HG03159 (cell line): Measurements from ENCODE around the gene AMD1.
"Not testable (repeated sequence)": the region's sequence is repeated elsewhere in the genome, so short reads cannot be mapped to it uniquely, and the experiment has no call there.

ENCODE experiments used
- ATAC-seq: cut with Tn5 transposase; IDR thresholded peaks from one replicate; pipeline ENCODE4 v1.9.1; 2021; ENCODE audit warnings: mild to moderate bottlenecking, moderate library complexity; ENCODE audit not compliant: unreplicated experiment

Gene AMD1

DNA sequence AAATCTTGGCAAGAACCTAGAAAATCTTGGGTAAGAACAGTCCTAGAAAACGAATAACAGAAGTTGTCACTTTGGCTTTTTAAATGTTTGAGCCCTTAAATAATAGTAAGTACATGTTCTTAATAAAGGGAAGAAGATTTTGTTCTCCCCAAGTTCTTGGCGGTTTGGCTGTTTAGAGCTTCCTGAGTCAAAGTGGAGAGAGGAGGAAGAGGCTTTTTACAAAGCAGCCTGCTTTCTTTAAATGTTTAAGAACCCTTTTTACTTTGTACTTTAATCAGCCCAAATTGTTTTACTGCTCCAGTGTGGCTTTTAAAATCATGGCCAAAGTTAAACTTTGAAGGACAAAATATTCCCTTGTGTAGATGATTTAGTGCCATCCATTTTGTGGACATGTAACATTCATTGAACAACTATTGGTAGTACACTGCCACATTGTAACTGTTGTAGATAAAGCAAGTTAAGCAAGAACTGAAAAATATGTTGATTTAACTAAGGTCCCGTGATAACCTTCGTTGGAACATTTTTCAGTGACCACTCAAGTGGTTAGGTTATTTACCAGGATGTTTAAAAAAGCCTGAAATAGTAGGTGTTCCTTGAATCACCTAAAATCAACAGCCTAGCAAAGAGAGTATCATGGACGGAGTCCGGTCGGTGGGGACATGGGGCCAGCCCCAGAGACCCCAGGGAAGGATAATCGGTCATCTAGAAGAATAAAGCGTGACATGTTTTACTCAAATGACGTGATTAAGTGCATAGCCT lies 2.4 kb downstream of the AMD1 start:
- no peak for ATAC-seq

DNA sequence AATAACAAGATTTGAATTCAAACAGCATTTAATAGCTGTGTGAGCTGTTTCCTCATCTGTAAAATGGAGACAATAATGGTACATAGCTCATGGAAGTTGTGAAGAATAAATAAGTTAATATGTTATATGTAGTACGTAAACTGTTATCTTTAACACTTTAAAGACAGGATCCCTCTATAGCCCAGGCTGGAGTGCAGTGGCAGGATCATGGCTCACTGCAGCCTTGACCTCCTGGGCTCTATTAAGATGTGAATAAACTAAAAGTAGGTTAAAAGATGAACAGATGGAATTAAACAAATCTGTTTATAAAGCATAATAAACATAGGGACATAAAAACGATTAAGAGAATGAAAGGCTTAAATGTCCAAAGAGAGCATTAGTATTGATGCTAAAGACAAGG lies 3.0 kb downstream of the AMD1 start:
- ATAC-seq, result no peak

DNA sequence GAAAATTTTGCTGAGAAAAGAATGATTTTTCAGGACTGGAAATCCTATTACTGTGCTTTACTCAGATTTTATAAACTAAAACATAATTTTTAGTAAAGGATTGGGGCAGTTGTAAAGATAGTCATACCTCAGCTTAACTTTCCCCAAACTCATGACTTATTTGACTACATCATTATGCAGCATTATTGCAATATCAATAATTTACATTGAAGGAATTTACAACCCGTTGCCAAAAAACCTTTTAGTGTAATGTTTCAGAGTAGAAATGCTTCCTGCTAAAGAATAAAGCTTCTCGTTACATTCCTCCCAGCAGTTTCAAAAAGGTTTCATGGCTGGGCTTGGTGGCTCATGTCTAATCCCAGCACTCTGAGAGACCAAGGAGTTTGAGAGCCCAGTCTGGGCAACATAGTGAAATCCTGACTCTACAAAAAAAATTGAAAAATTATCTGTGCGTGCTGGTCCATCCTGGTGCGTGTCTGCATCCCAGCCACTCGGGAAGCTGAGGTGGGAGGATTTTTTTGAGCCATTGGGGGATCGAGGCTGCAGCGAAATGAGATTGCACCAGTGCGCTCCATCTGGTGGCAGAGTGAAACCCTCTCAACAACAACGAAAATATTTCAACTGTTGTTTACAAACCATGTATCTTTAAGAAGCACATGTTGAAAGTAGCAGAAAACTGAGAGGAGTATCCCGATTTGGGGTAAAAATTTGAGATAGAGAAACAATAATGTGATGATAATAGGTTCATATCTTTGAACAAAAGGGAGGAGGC lies 4.4 kb downstream of the AMD1 start:
- no peak for ATAC-seq

GRCh38 chr6:110880651-110881050 lies 6.1 kb downstream of the AMD1 start:
- no peak for ATAC-seq

DNA sequence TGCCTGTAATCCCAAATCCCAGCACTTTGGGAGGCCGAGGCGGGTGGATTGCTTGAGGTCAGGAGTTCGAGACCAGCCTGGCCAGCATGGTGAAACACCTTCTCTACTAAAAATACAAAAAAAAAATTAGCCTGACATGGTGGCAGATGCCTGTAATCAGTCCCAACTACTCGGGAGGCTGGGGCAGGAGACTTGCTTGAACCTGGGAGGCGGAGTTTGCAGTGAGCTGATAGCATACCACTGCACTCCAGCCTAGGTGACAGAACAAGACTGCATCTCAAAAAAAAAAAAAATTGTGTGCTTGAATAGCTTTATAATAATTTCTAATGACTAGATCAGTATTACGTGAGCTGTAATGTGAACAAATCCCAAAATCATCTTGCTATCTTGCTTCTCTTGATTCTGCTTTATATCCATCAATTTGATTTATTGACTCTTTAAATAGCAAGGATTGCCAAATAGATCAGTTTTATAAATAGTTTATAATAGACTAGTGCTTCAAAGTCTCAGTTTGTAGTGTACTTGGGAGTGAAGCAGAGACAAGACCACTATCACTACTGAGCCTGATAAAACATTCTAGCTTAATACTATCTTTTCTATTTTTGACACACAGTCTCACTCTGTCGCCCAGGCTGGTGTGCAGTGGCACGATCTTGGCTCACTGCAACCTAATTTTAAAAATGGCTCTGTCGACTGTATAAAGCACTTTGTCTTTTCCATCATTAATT lies 7.1 kb downstream of the AMD1 start:
- no peak for ATAC-seq

DNA sequence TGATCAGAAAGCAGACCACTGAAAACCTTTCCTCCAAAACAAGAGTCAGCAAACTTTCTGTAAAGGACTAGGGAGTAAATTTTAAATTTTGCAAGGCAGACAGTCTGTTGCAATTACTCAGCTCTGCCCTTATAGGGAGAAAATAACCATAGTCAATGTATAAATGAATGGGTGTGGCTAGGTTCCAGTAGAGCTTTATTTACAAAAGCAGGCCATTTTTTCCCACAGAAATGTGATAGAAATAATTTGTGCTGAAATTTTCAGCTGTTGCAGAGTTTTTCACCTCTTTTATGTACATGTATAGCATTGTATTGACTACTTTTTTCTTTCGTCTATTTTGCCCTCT lies 7.7 kb downstream of the AMD1 start:
- no peak for ATAC-seq

DNA sequence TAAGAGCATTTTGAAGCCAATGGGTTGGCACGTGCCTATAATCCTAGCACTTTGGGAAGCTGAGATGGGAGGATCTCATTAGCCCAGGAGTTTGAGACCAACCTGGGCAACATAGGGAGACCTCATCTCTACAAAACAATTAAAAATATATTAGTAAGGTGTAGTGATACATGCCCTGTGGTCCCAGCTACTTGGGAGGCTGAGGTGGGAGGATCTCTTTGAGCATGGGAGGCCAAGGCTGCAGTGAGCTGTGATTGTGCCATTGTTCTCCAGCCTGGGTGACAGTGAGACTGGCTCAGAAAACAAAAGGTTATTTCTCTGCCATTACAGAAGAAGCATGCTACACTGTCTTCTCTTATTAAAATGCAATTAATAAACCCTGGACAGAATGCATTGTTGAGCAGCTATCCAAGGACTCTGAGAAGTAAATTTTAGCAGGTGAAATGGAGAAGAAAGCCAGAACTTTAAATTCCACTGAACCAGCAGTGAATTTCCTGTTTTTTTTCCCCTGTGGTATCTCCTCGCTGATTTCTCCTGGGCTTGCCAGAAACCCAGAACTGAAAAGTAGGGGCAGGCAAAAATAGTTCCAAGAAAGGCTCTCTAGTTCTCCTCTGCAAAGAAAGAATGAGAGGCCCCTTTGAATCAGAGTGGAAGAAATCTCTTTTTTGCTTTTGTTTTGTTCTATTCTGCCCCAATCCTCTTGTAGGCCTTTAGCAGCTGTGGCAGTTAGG lies 8.4 kb downstream of the AMD1 start:
- no peak for ATAC-seq

DNA sequence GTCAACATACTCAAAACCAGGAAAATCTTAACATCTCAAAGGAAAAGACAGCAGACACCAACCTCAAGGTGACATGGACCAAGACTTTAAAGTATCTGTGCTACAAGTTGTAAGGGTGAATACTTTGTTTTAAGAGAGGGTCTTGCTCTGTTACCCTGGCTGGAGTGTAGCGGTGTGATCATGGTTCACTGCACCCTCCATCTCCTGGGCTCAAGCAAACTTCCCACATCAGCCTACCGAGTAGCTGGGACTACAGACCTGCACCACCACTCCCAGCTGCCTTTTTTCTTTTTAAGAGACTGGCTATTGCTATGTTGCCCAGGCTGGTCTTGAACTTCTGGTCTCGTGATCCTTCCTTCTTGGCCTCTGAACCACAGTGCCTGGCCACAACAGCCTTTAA lies 9.7 kb downstream of the AMD1 start:
- no peak for ATAC-seq

DNA sequence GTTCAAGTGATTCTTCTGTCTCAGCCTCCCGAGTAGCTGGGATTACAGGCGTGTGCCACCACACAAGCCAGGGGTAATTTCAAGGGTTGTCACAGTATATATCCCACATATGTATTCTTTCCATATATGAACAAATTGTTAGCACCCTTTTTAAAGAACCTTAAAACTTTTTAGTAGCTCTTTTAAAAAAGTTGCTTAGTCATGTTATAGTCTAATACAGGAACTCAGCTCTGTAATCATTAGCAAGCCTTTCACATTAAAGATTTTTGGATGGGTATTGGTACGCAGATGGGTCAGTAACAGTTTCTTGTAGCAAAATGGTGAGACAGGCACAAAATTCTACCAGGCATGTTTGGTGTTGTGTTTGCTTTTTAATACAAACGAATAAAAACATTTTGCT lies 10.9 kb downstream of the AMD1 start:
- no peak for ATAC-seq

DNA sequence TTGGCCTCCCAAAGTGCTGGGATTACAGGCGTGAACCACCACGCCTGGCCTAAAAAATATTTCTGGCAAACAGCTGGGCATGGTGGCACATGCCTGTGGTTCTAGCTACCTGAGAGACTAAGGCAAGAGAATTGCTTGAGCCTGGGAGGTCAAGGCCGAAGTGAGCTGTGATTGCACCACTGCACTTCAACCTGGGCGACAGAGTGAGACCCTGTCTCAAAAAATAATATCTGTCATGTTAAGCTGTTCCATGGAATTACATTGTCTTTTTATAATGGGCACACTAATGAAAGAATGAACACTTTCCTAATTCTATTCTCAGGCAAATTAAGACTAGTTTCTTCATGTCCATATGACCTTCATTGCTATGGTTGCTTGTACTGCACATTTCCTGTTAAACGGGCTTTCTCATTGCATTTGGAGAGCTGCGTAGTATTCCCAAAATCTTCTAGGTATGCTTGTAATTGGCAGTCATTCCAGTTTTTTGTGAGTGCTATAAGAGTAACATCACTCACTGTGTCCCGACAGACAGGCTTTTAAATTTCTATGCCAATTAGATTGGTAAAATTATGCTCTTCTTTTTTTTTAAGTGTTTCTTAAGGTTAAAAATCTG lies 12.1 kb downstream of the AMD1 start:
- ATAC-seq, result no peak

DNA sequence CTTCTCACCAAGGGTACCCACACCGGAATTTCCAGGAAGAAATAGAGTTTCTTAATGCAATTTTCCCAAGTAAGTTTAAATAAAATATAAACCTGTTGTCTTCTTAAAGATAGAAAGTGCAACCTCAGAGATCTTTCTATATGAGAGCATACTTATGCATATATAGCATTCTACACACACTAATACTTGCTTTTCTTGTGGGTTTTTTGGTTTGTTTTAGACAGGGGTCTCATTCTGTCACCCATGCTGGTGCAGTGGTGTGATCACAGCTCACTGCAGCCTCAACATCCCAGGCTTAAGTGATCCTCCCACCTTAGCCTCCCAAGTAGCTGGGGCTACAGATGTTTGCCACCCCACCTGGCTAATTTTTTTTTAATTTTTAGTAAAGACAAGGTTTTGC lies 15.7 kb downstream of the AMD1 start:
- no peak for ATAC-seq

- ATAC-seq, result no peak
These were observed 21.5 kb downstream of the AMD1 start for GRCh38 chr6:110895907-110896608.

DNA sequence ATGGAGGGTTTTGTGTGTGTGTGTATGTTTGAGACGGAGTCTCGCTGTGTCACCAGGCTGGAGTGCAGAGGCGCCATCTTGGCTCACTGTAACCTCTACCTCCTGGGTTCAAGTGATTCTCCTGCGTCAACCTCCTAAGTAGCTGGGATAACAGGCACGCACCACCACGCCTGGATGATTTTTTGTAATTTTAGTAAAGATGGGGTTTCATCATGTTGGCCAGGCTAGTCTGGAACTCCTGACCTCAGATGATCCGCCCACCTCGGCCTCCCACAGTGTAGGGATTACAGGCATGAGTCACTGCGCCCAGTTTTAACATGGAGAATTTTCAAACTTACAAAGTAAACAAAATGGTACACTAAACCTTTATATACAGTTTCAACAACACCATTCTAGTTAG lies 22.8 kb downstream of the AMD1 start:
- ATAC-seq, result no peak

DNA sequence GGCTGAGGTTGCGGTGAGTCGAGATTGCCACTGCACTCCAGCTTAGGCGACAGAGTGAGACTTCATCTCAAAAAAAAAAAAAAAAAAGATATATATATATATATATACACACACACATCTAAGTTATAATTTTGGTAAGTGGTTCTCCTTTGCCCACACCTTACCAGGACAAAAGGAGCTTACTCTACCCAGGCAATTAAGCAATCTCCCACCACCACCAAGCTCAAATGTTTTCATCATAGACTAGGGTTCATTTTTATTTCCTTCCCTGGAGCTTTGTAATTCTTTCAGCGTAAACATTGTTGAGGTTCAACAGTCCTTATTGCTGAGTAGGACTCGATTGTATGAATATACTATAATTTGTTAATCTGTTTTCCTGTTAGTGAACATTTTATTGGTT lies 23.5 kb downstream of the AMD1 start:
- ATAC-seq, result no peak

DNA sequence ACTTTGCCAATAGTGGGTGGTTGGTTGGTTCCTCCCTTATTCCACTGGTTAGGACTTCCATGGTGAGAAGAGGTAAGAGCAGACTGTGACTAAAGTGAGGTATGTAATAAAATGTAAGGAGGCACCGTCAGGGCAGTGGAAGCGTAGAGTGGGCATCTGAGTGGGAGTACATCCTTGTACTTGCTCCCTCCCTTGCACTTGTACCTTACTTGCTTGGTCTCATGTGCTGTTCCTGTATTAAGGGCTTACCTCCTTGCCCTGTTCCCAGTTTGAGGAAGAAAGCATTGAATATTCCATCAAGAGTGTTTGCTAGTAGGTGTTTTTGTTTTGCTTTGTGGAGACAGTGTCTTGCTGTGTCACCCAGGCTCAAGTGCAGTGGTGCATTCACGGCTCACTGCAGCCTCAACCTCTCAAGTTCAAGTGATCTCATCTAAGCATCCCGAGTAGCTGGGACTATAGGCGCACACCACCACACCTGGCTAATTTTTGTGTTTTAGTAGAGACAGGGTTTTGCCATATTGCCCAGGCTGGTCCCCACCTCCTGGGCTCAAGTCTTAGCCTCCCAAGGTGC lies 25.5 kb downstream of the AMD1 start:
- ATAC-seq, result no peak

GRCh38 chr6:110901601-110902000 lies 27.0 kb downstream of the AMD1 start:
- ATAC-seq, result not testable (repeated sequence)

DNA sequence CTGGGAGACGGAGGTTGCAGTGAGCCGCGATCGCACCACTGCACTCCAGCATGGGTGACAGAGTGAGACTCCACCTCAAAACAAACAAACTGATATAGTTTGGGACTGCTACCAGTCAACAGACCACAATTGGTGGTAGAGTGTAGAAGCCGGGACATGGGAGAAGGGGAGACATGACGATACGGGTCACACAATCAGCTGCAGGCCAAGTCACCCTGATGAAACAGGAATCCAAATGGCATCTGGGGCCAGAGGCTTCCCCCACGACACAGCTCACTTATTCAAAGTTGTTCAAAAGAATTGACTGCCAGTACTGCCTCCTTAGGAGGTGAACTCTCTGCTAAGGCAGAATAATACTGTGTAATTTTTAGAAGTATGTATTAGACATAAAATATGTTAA lies 27.5 kb downstream of the AMD1 start:
- no peak for ATAC-seq

DNA sequence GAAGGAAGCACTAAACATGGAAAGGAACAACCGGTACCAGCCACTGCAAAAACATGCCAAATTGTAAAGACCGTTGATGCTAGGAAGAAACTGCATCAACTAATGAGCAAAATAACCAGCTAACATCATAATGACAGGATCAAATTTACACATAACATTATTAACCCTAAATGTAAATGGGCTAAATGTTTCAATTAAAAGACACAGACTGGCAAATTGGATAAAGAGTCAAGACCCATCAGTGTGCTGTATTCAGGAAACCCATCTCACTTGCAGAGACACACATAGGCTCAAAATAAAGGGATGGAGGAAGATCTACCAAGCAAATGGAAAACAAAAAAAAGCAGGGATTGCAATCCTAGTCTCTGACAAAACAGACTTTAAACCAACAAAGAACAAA lies 31.7 kb downstream of the AMD1 start:
- not testable (repeated sequence) for ATAC-seq

DNA sequence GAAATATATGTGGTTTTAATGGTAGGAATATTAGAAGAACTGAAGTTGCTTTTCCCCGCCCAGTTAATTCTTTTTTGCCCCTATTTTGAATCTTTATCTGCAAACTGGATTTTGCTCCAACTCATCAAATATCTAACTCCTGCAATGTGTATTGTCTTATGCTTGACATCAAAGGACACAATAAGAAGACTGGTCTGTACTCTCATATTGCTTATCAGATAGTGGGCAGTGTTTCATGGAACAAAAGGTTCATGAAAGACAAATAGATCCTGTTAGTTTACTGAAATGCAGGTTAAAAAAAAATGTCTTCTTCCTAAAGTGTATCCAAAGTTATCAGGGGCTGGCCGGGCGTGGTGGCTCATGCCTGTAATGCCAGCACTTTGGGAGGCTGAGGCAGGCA lies 56.2 kb downstream of the AMD1 start:
- ATAC-seq, result no peak

DNA sequence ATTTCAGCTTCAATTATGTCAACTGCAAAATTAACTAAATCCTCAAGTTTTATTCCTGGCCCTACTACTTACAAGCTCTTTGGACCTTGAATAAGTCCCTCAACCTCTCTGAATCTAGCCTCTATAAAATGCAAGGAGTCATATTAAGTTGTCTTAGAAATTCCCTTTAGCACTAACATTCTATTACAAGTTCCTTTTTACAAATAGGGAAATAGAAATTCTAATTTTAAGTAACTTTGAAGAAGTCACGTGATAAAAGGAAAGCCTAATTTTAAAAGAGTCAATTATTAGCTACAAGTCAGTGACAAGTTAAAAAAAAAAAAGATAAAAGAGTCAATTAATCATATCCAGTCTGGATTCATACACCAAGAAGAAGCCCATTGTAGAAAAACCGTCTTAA lies 59.3 kb downstream of the AMD1 start:
- ATAC-seq, result no peak
